Measurements from ENCODE around the gene JPT2. TPM values are rescaled to one million over a fixed set of nuclear protein-coding genes. Genes with fewer than 3 reads are reported as not detected.

JPT2 gene
- polyA plus RNA-seq, 3 donors, result 5.4 to 7.5 (median 5.8) TPM

GRCh38 chr16:1653023-1653422, 25.1 kb upstream of the JPT2 start:
- no peak overlapping the region for H3K4me2 ChIP-seq (replicated peaks; ENCODE audit: extremely low read depth, low read length, poor library complexity, severe bottlenecking)
- intact Hi-C loops (cut with micrococcal nuclease), result no loop called here
- peaks cover 1 to 10% of the 10 kb centered on the region in 2 donors for H3K4me1 ChIP-seq (ENCODE audit: control insufficient read depth in 1 of 2, insufficient read depth in 2 of 2, low read length in 2 of 2)
- H3K79me2 ChIP-seq (ENCODE audit: insufficient read depth, low read length), result no peaks in the 10 kb centered on the region
- H2AFZ ChIP-seq (ENCODE audit: insufficient read depth, low read depth, low read length, poor library complexity, severe bottlenecking), result no peak overlapping the region
- H3K4me1 Mint-ChIP-seq, result peaks cover 11% of the 10 kb centered on the region
- peaks cover 7% of the 10 kb centered on the region for H4K20me1 ChIP-seq (ENCODE audit: insufficient read depth, low read length)
- H3K27me3 Mint-ChIP-seq (ENCODE audit: low read depth in 3 of 3), result no peaks in the 10 kb centered on the region
- 98% methylated on average over 14 of the region's 15 CpGs for WGBS (ENCODE audit: insufficient coverage)
- H3K27me3 ChIP-seq (ENCODE audit: control insufficient read depth in 2 of 2, insufficient read depth in 2 of 2, low read length in 2 of 2), result no peaks in the 10 kb centered on the region
- H3K9me3 Mint-ChIP-seq, result peaks cover 0 to 7% (median 0%) of the 10 kb centered on the region in 7 donors
- H3K36me3 Mint-ChIP-seq, result peaks cover 58 to 79% of the 10 kb centered on the region in 2 donors
- H3K27ac ChIP-seq (ENCODE audit: low read depth in 1 of 2, low read length in 2 of 2), result no peak overlapping the region
- H3K4me3 ChIP-seq (replicated peaks in 1 of 3; ENCODE audit: low read depth in 2 of 3, low read length in 3 of 3), result no peak overlapping the region
- no peaks in the 10 kb centered on the region for H3K9me3 ChIP-seq (replicated peaks in 1 of 2; ENCODE audit: control insufficient read depth in 1 of 2, insufficient read depth in 1 of 2, low read length in 2 of 2)
- DNase-seq, result no peak
- TF ChIP-seq, protein P1, sequence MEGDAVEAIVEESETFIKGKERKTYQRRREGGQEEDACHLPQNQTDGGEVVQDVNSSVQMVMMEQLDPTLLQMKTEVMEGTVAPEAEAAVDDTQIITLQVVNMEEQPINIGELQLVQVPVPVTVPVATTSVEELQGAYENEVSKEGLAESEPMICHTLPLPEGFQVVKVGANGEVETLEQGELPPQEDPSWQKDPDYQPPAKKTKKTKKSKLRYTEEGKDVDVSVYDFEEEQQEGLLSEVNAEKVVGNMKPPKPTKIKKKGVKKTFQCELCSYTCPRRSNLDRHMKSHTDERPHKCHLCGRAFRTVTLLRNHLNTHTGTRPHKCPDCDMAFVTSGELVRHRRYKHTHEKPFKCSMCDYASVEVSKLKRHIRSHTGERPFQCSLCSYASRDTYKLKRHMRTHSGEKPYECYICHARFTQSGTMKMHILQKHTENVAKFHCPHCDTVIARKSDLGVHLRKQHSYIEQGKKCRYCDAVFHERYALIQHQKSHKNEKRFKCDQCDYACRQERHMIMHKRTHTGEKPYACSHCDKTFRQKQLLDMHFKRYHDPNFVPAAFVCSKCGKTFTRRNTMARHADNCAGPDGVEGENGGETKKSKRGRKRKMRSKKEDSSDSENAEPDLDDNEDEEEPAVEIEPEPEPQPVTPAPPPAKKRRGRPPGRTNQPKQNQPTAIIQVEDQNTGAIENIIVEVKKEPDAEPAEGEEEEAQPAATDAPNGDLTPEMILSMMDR (IDR thresholded peaks at IDR 0.05), result no peak
- H3K4me3 Mint-ChIP-seq, result no peak overlapping the region
- no peak overlapping the region for H3K9ac ChIP-seq (ENCODE audit: insufficient read depth, low read length, poor library complexity, severe bottlenecking)
- peaks cover 60 to 71% of the 10 kb centered on the region in 2 donors for H3K36me3 ChIP-seq (replicated peaks in 1 of 2; ENCODE audit: control insufficient read depth in 1 of 2, insufficient read depth in 2 of 2, low read length in 2 of 2)
- H3K27ac Mint-ChIP-seq, result no peak overlapping the region

- H3K4me2 ChIP-seq (replicated peaks; ENCODE audit: extremely low read depth, low read length, poor library complexity, severe bottlenecking), result no peak overlapping the region
- intact Hi-C loops (cut with micrococcal nuclease), result no loop called here
- peaks cover 7% of the 10 kb centered on the region for H4K20me1 ChIP-seq (ENCODE audit: insufficient read depth, low read length)
- no peaks in the 10 kb centered on the region for H3K27me3 ChIP-seq (ENCODE audit: control insufficient read depth in 2 of 2, insufficient read depth in 2 of 2, low read length in 2 of 2)
- no peak overlapping the region for H3K9ac ChIP-seq (ENCODE audit: insufficient read depth, low read length, poor library complexity, severe bottlenecking)
- H3K4me1 Mint-ChIP-seq, result peaks cover 7% of the 10 kb centered on the region
- H3K79me2 ChIP-seq (ENCODE audit: insufficient read depth, low read length), result no peaks in the 10 kb centered on the region
- H3K4me3 Mint-ChIP-seq, result no peak overlapping the region
- H3K4me1 ChIP-seq (ENCODE audit: control insufficient read depth in 1 of 2, insufficient read depth in 2 of 2, low read length in 2 of 2), result peaks cover 0 to 5% of the 10 kb centered on the region in 2 donors
- H2AFZ ChIP-seq (ENCODE audit: insufficient read depth, low read depth, low read length, poor library complexity, severe bottlenecking), result no peak overlapping the region
- peak overlapping the region in 4 of 7 donors; percentile 65 to 83 (median 72) for H3K27ac Mint-ChIP-seq
- no peaks in the 10 kb centered on the region for H3K27me3 Mint-ChIP-seq (ENCODE audit: low read depth in 3 of 3)
- no peak overlapping the region for H3K27ac ChIP-seq (ENCODE audit: low read depth in 1 of 2, low read length in 2 of 2)
- peaks cover 0 to 7% (median 0%) of the 10 kb centered on the region in 7 donors for H3K9me3 Mint-ChIP-seq
- WGBS (ENCODE audit: insufficient coverage), result 65% methylated on average over 32 of the region's 32 CpGs
- TF ChIP-seq, protein P1 (IDR thresholded peaks at IDR 0.05), result no peak
- H3K9me3 ChIP-seq (replicated peaks in 1 of 2; ENCODE audit: control insufficient read depth in 1 of 2, insufficient read depth in 1 of 2, low read length in 2 of 2), result no peaks in the 10 kb centered on the region
- H3K4me3 ChIP-seq (replicated peaks in 1 of 3; ENCODE audit: low read depth in 2 of 3, low read length in 3 of 3), result no peak overlapping the region
- no peak for DNase-seq
- H3K36me3 Mint-ChIP-seq, result peaks cover 63 to 82% of the 10 kb centered on the region in 2 donors
- H3K36me3 ChIP-seq (replicated peaks in 1 of 2; ENCODE audit: control insufficient read depth in 1 of 2, insufficient read depth in 2 of 2, low read length in 2 of 2), result peaks cover 66 to 88% of the 10 kb centered on the region in 2 donors
Observed at GRCh38 chr16:1654505-1655268, 23.4 kb upstream of the JPT2 start.
